ENCODE data around the gene RALY. TPM values are rescaled to one million over a fixed set of nuclear protein-coding genes. Genes with fewer than 3 reads are reported as not detected.
A peak's percentile ranks its signal among the peaks of the same experiment; 100 is the strongest.
"Not testable (repeated sequence)": the region's sequence is repeated elsewhere in the genome, so short reads cannot be mapped to it uniquely, and the experiment has no call there.

Gene RALY
- total RNA-seq, 1 experiment from 2014 or later: 162 TPM

DNA sequence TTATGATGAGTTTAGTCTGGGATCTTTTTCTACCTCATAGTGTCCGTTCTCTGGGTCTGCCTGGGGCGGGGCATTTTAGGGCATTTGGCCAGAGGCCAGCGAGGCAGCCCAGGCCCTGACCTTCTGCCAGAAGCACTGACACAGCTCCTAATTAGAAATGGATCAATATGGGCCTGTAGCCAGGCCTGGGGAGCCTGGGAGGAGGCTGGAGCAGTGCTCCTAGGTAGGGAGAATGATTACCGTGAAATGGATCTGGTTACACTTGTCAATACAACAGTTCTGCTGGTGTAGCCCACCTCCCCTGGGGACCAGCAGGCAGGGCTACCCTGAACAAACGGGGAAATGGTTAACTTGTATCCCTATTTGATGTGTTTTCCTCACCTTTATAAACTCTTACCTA is 23.0 kb downstream of the RALY start:
- Histone ChIP-seq H3K27me3 (no peaks in the 10 kb centered on the region), H3K36me3 (peaks cover 3% of the 10 kb centered on the region; the same call in 1 of the 2 replicates), H3K4me3 (no peak overlapping the region), H3K4me1 (peaks cover 15% of the 10 kb centered on the region; the same call in 1 of the 2 replicates), H3K9me3 (replicated peaks) (no peaks in the 10 kb centered on the region; the same call in 1 of the 2 replicates), H3K27ac (no peak overlapping the region)
- DNase-seq: no peak

DNA sequence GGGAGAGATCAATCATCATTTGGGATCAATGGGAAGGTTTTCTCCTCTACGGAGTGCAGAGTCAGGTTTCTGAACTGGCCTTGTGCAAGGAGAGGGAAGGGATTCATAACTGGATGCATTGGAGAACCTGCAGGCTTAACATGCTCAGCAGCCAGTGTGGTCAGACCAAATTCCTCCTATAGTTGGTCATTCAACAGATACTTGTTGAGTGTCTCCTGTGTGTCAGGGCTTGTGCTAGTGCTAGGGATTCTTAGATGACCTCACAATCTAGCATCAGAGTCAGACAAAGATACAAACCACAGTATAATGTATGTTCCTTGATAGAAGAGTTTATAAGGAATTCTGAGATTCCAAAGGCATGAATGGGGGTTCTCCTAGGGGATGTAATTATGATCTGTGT is 23.9 kb downstream of the RALY start:
- no peaks in the 10 kb centered on the region; the same call in 1 of the 2 replicates for H3K9me3 ChIP-seq (replicated peaks)
- H3K27me3 ChIP-seq: no peaks in the 10 kb centered on the region
- H3K36me3 ChIP-seq: peaks cover 3% of the 10 kb centered on the region; the same call in 1 of the 2 replicates
- H3K4me1 ChIP-seq: peaks cover 21% of the 10 kb centered on the region
- no peak overlapping the region for H3K4me3 ChIP-seq
- no peak overlapping the region for H3K27ac ChIP-seq
- peak; percentile 43 to 61 for DNase-seq

DNA sequence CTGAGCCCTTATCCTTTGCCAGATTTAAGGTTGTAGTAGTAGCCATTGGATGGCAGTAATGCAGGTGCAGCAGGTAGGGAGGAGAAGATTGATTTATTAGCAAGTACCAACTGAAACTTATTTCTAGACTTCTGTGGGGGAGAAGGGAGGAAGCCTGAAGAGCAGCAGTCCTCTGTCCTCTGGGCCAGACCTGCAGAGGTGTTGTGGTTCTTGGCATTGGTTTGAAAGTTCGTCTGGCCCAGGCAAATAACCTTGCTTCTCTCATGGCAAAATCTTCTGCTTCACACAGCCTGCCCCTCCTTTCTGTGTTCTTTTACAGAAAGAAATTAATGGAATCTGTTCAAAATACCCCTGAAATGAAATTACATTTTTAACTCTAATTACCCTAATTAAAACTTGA is 24.5 kb downstream of the RALY start:
- no peaks in the 10 kb centered on the region; the same call in 1 of the 2 replicates for H3K9me3 ChIP-seq (replicated peaks)
- peaks cover 26% of the 10 kb centered on the region for H3K4me1 ChIP-seq
- H3K4me3 ChIP-seq: no peak overlapping the region
- peaks cover 3% of the 10 kb centered on the region; the same call in 1 of the 2 replicates for H3K36me3 ChIP-seq
- DNase-seq: no peak
- no peaks in the 10 kb centered on the region for H3K27me3 ChIP-seq
- no peak overlapping the region for H3K27ac ChIP-seq

DNA sequence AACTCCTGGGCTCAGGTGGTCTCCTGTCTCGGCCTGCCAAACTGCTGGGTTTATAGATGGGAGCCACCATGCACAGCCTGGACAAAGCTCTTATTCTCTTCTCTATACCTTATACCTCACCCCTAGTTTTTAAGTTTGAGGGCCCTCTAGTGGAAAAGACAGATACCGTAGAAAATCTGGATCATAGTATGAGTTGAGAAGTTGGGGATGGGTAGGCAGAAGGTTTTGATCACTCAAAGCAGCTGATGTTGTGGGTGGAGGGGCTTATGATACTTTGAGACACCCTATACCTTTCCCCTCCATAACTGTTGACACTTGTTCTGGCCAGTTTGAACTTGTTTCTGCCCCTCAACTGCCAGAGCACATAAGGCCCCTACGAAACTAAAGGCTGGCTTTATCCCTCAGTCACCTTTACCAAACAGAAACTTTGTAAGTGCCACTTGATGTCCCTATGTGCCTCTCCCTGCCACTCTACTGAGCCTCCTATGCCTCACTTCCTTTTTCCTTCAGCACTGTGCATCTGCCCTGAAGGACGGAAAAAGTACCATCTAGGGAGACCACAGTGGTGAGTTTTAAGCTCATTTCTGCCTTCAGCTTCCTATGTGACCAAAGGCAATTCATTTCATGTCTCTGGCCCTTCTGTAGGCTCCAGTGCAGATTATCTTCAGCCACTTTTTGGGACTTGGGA is 28.6 kb downstream of the RALY start:
- Histone ChIP-seq H3K27me3 (no peaks in the 10 kb centered on the region), H3K27ac (0 out of 2 replicates have a peak overlapping the region, but pooled peaks have one; percentile 1), H3K4me3 (no peak overlapping the region), H3K9me3 (replicated peaks) (no peaks in the 10 kb centered on the region; the same call in 1 of the 2 replicates), H3K36me3 (peaks cover 3% of the 10 kb centered on the region; the same call in 1 of the 2 replicates), H3K4me1 (peaks cover 43% of the 10 kb centered on the region)
- peak; percentile 26 to 80 for DNase-seq

DNA sequence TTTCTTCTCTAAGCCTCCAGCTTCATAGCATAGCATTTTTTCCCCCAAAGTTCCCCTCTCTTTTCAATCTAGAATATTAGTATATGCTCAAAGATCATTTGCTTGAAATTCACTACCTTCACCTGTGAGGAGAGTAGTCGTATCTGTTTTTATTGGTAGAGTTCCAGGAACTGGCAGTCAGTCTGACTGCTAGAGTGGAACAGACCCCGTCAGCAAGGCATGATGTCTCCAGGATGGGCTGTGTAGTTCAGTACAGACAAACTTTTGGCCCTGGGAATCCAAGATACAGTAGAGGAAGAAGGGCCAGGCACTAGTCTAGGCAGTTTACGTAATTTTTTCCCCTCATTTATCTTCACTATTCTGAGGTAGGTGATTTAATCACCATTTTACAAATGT is 29.1 kb downstream of the RALY start:
- H3K4me3 ChIP-seq: no peak overlapping the region
- DNase-seq: no peak
- H3K9me3 ChIP-seq (replicated peaks): no peaks in the 10 kb centered on the region; the same call in 1 of the 2 replicates
- no peaks in the 10 kb centered on the region for H3K27me3 ChIP-seq
- H3K36me3 ChIP-seq: peaks cover 3% of the 10 kb centered on the region; the same call in 1 of the 2 replicates
- 0 out of 2 replicates have a peak overlapping the region, but pooled peaks have one; percentile 1 for H3K27ac ChIP-seq
- peaks cover 39% of the 10 kb centered on the region for H3K4me1 ChIP-seq

DNA sequence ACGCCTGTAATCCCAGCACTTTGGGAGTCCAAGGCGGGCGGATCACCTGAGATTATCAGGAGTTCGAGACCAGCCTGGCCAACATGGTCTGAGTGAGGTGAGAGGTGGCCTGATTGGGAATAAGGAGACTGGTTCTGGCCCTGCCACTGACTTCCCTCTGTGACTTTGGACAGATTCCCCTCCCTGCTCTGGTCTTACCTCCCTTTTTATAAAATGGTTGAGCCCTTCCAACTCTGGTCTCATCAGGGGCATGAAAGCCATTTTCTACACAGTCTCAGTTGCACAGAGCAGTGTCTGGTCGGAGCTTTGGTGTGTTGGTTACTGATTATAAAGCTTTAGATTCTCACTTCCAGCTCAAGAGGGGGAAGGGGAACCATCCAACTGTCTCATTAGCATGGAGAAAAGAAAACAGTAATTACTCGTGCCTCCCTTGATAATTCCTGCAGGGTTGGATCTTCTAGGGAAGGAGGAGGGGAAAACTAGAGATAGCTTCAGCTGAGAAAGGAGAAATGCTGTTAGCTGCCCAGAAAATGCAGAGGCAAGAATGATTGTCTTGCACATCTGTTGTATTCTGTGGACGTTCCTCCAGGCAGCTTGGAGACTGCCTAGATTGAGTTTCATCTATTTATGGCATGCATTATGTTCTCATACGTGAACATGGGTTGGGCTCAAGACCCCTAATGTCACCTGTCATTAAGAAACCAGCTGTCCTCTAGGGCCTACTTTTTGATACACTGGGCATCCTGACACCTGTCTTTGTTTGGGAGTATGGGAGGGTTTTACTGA is 30.4 kb downstream of the RALY start:
- peaks cover 37% of the 10 kb centered on the region for H3K4me1 ChIP-seq
- peaks cover 3% of the 10 kb centered on the region; the same call in 1 of the 2 replicates for H3K36me3 ChIP-seq
- H3K27me3 ChIP-seq: no peaks in the 10 kb centered on the region
- DNase-seq: peak; percentile 81 to 94
- H3K4me3 ChIP-seq: no peak overlapping the region
- peak overlapping the region; percentile 59 for H3K27ac ChIP-seq
- H3K9me3 ChIP-seq (replicated peaks): no peaks in the 10 kb centered on the region; the same call in 1 of the 2 replicates

DNA sequence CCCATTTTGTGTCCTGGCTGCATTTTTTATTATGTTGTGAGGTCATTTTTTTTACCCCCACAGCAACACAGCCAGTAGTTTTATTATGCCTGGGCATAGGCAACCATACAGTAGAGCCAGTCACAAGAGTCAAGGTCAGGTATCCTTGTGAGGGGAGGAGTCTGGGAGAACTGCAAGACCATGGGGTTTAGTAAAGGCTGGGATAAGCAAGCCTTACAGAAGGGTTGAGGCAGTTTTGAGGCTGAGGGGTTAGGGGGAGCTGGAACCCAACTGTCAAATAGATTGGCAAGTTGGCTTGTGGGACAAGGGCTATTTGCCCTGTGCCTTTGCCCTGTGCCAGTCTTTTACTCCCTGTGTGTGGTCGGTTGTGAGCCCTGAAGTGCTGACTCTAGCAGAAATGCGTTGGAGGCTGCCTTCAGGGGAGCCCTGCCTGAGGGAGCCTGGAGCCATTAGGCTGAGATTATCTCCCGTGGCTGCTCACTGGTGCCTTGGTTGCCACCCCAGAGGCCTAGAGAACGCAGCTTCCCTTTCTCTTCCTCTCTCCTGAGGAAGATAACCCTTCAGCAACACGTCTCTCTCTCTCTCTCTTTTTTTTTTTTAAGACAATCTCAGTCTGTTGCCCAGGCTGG is 31.1 kb downstream of the RALY start:
- Histone ChIP-seq H3K27ac (peak overlapping the region; percentile 49), H3K27me3 (no peaks in the 10 kb centered on the region), H3K9me3 (replicated peaks) (no peaks in the 10 kb centered on the region; the same call in 1 of the 2 replicates), H3K36me3 (peaks cover 3% of the 10 kb centered on the region; the same call in 1 of the 2 replicates), H3K4me3 (no peak overlapping the region), H3K4me1 (peaks cover 37% of the 10 kb centered on the region)
- DNase-seq: no peak

DNA sequence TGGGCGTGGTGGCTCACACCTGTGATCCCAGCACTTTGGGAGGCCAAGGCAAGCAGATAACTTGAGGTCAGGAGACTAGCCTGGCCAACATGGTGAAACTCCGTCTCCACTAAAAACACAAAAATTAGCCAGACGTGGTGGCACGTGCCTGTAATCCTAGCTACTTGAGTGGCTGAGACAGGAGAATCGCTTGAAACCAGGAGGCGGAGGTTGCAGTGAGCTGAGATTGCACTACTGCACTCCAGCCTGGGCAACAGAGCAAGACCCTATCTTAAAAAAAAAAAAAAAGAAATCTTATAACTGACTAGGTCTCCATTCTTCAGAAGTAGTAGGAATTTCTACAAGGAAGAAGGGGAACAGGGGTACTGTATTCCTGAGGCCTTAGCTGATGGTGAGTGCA is 34.3 kb downstream of the RALY start:
- peaks cover 21% of the 10 kb centered on the region for H3K36me3 ChIP-seq

DNA sequence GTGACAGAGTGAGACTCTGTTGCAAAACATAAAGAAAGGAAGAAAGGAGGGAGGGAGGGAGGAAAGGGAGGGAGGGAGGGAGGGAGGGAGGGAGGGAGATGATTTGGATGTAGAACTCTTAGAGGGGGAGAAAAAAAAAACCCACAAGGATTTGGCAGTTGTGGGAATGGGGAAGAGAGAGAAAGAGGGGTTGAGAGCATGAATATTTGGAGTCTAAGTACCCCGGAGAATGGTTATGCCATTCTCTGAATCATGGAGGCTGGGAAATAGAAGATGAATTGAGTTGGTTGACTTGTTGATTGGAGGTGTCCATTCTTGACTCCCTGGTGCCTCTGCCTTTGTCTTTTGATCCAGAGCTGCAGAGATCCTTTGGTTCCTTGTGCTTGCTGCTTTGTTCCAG is 35.7 kb downstream of the RALY start:
- peaks cover 12% of the 10 kb centered on the region for H3K4me1 ChIP-seq
- H3K4me3 ChIP-seq: no peak overlapping the region
- H3K27me3 ChIP-seq: no peaks in the 10 kb centered on the region
- H3K36me3 ChIP-seq: peaks cover 24% of the 10 kb centered on the region
- H3K9me3 ChIP-seq (replicated peaks): no peaks in the 10 kb centered on the region
- no peak for DNase-seq
- H3K27ac ChIP-seq: no peak overlapping the region

More for the DNA sequence above, 34.3 kb downstream of the RALY start:
- not testable (repeated sequence) for H3K9me3 ChIP-seq (replicated peaks); DNase-seq; H3K27ac ChIP-seq; H3K4me3 ChIP-seq; H3K27me3 ChIP-seq
- H3K4me1 ChIP-seq: peaks cover 25% of the 10 kb centered on the region

DNA sequence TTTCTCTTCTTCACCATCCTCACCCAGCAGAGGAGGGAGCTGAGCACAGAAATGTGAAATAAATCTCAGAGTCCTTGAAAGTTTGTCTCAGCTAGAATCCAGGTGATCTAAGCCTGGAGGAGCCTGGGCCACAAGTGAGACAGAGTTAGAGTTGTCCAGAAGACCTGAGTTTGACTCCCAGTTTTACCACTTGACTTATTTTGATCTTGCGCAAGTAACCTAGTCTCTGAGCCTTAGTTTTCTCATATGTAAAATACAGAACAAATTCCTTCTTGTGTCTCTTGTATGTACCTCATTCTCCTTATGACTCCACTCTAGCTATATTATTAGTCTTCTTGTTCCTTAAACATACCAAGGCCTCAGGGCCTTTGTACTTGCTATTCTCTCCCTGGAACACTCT is 36.7 kb downstream of the RALY start:
- Histone ChIP-seq H3K27ac (no peak overlapping the region), H3K36me3 (peaks cover 24% of the 10 kb centered on the region), H3K4me3 (no peak overlapping the region), H3K4me1 (peaks cover 3% of the 10 kb centered on the region), H3K9me3 (replicated peaks) (no peaks in the 10 kb centered on the region), H3K27me3 (no peaks in the 10 kb centered on the region)
- DNase-seq: no peak

DNA sequence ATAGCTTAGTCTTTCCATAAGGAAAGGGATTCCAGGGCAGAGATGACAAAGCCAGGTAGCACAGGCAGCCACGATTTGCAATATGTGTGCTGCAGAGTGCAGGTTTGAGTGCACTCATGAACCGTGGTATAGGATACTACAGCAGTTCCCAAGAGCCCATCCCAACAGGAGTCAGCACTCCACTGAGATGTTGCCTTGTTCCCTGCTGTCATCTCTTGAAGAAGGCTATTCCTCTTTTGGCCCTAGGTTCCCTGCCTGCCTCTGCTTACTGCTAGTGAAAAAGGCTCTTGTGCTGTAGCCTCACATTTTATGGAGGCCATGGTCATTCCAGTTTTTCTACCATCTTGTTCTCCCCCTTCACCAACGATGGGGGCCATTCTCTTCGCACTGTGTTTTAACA is 40.2 kb downstream of the RALY start:
- Histone ChIP-seq H3K27ac (no peak overlapping the region), H3K27me3 (no peaks in the 10 kb centered on the region), H3K4me1 (peaks cover 26% of the 10 kb centered on the region)

DNA sequence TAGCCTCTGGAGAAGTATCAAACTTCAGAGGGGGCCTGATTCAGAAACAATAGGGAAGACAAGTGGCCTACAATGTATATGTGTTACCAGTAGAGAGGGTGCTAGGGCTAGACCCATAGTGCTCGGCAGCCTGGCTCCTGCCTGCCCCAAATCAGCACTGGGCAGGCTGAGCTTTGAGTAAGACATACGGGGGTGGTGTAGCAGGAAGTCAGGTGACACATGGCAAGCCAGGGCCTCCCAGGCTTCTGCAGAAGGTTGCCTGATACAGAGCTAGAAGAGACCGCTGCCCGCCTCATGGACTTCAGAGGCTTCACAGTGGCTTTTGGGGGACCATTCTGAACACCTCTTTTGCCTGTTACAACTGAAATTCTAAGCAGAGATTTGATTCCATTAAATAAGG is 43.4 kb downstream of the RALY start:
- peak; percentile 34 to 57 for DNase-seq
- H3K4me1 ChIP-seq: peaks cover 27% of the 10 kb centered on the region
- peak overlapping the region; percentile 56 for H3K27ac ChIP-seq
- no peaks in the 10 kb centered on the region for H3K27me3 ChIP-seq
- H3K36me3 ChIP-seq: peaks cover 17% of the 10 kb centered on the region
- no peaks in the 10 kb centered on the region for H3K9me3 ChIP-seq (replicated peaks)
- H3K4me3 ChIP-seq: no peak overlapping the region

More for the DNA sequence above, 40.2 kb downstream of the RALY start:
- peaks cover 26% of the 10 kb centered on the region for H3K36me3 ChIP-seq
- no peak overlapping the region for H3K4me3 ChIP-seq
- DNase-seq: no peak
- H3K9me3 ChIP-seq (replicated peaks): no peaks in the 10 kb centered on the region

DNA sequence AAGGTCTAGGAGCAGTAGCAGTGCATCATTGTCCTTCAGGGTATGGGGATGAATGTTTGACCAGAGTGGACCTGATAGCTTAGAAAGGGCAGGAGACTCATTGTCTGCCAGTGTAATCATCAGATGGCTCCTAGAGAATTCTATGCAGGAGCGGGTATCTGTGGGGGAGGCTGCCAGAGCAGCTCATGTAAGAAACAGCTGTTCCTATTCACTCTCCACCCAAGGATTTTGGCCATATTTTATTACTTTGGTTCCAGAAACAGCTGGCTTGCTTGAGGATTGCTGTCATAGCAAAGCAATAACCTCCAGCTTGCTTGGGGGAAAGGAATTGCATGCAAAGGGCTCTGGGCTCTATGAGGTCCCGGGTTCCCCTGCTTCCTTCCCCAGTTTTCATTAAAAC is 44.1 kb downstream of the RALY start:
- H3K36me3 ChIP-seq: peaks cover 11% of the 10 kb centered on the region
- H3K27ac ChIP-seq: peak overlapping the region; percentile 56
- no peaks in the 10 kb centered on the region for H3K27me3 ChIP-seq
- no peak overlapping the region for H3K4me3 ChIP-seq
- DNase-seq: peak; percentile 87 to 96
- H3K9me3 ChIP-seq (replicated peaks): no peaks in the 10 kb centered on the region
- peaks cover 27% of the 10 kb centered on the region for H3K4me1 ChIP-seq

DNA sequence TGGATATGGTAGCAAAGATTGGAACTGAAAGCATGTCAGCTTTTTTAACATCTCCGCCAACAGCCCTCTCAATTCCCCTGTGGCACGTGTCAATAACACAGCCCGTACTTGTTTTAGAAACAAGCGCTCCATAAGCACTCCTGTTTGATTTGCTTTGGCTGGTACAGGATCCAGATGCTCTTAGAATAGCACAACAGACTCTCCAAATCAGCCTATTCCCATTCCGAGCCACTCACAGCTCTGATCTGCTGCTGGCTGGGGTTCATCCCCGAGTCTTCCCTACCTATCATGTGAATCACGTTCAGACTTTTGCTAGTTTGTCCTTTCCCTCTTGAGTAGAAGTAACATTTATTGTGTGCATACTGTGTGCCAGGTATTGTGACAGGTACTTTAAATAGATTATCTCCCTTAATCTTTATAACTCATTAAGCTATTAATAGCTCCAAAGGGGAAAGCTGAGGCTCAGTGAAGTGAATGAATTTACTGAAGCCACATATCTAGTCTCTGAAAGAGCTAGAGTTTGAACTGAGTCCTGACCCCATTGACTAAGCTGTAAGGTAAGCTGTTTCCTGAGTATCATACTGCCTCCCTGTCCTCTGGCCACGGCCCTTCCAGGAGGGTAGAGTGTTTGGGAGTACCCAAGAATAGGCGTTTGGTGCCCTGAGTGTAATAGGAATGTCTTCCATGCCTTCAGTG is 46.7 kb downstream of the RALY start:
- Histone ChIP-seq H3K27ac (no peak overlapping the region), H3K4me1 (peaks cover 34% of the 10 kb centered on the region), H3K36me3 (peaks cover 7% of the 10 kb centered on the region; the same call in 1 of the 2 replicates), H3K4me3 (no peak overlapping the region), H3K27me3 (no peaks in the 10 kb centered on the region), H3K9me3 (replicated peaks) (no peaks in the 10 kb centered on the region)
- DNase-seq: no peak

Data from SJCRH30 (cell line).